ENCODE data around the gene ARSB. TPM values are rescaled to one million over a fixed set of nuclear protein-coding genes. Genes with fewer than 3 reads are reported as not detected.

Gene ARSB
- total RNA-seq, 1 experiment from 2014 or later = 21.4 TPM

GRCh38 chr5:78979909-78980308, 5.2 kb downstream of the ARSB start:
- H3K9me3 Mint-ChIP-seq (ENCODE audit: low read depth, unreplicated experiment) = peaks cover 5% of the 10 kb centered on the region
- intact Hi-C loops (cut with micrococcal nuclease; ENCODE audit: unreplicated experiment) = loop anchor here (5.0 kb wide), 1 partner anchor 42 kb away; no protein-coding TSS in a partner anchor
- no peak overlapping the region for H3K4me3 Mint-ChIP-seq (ENCODE audit: low read depth, unreplicated experiment)
- TF ChIP-seq, protein P1, sequence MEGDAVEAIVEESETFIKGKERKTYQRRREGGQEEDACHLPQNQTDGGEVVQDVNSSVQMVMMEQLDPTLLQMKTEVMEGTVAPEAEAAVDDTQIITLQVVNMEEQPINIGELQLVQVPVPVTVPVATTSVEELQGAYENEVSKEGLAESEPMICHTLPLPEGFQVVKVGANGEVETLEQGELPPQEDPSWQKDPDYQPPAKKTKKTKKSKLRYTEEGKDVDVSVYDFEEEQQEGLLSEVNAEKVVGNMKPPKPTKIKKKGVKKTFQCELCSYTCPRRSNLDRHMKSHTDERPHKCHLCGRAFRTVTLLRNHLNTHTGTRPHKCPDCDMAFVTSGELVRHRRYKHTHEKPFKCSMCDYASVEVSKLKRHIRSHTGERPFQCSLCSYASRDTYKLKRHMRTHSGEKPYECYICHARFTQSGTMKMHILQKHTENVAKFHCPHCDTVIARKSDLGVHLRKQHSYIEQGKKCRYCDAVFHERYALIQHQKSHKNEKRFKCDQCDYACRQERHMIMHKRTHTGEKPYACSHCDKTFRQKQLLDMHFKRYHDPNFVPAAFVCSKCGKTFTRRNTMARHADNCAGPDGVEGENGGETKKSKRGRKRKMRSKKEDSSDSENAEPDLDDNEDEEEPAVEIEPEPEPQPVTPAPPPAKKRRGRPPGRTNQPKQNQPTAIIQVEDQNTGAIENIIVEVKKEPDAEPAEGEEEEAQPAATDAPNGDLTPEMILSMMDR (IDR thresholded peaks at IDR 0.05; ENCODE audit: unreplicated experiment) = no peak
- BruUV-seq (replicated peaks) = no TSS peak
- peaks cover 58% of the 10 kb centered on the region for H3K4me1 Mint-ChIP-seq (ENCODE audit: low read depth, unreplicated experiment)
- peaks cover 23% of the 10 kb centered on the region for H3K36me3 Mint-ChIP-seq (ENCODE audit: insufficient read depth, unreplicated experiment)
- CTCF ChIA-PET = no interaction called here
- H3K27me3 Mint-ChIP-seq (ENCODE audit: unreplicated experiment) = no peaks in the 10 kb centered on the region
- H3K27ac Mint-ChIP-seq (ENCODE audit: unreplicated experiment) = peak overlapping the region; percentile 89
- DNase-seq = peak; percentile 21

GRCh38 chr5:78979117-78979742, 5.9 kb downstream of the ARSB start:
- Mint-ChIP-seq H3K4me1 (ENCODE audit: low read depth, unreplicated experiment) (peaks cover 58% of the 10 kb centered on the region), H3K9me3 (ENCODE audit: low read depth, unreplicated experiment) (peaks cover 5% of the 10 kb centered on the region), H3K27ac (ENCODE audit: unreplicated experiment) (peak overlapping the region; percentile 89), H3K27me3 (ENCODE audit: unreplicated experiment) (no peaks in the 10 kb centered on the region), H3K4me3 (ENCODE audit: low read depth, unreplicated experiment) (no peak overlapping the region), H3K36me3 (ENCODE audit: insufficient read depth, unreplicated experiment) (peaks cover 17% of the 10 kb centered on the region)
- intact Hi-C loops (cut with micrococcal nuclease; ENCODE audit: unreplicated experiment) = no loop called here
- TF ChIP-seq, protein P1 (IDR thresholded peaks at IDR 0.05; ENCODE audit: unreplicated experiment) = no peak
- CTCF ChIA-PET = no interaction called here
- BruUV-seq (replicated peaks) = no TSS peak
- no peak for DNase-seq

DNA sequence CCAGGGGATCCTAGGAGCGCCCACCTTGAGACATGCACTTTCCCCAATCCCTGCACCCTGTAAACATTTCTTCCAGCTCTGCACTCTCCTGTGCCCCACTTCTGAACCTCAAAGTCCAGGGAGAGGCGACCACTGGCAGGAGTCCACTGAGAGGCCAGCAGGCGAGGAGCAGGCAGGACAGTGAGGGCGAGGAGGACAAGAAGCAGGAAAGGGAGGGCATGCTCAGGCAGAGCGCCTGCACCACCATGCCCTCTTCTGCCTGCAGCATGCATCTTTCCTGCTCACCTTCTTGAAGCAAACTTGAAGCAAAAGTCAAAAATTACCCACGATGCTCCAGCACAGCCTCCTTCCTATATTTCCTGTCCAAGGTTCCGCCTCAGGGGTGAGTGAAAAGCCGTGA, 10.1 kb downstream of the ARSB start:
- BruUV-seq (replicated peaks) = no TSS peak
- TF ChIP-seq, protein P1 (IDR thresholded peaks at IDR 0.05; ENCODE audit: unreplicated experiment) = no peak
- Mint-ChIP-seq H3K4me1 (ENCODE audit: low read depth, unreplicated experiment) (peaks cover 32% of the 10 kb centered on the region), H3K4me3 (ENCODE audit: low read depth, unreplicated experiment) (no peak overlapping the region), H3K27ac (ENCODE audit: unreplicated experiment) (no peak overlapping the region), H3K27me3 (ENCODE audit: unreplicated experiment) (no peaks in the 10 kb centered on the region), H3K36me3 (ENCODE audit: insufficient read depth, unreplicated experiment) (peaks cover 7% of the 10 kb centered on the region), H3K9me3 (ENCODE audit: low read depth, unreplicated experiment) (peaks cover 5% of the 10 kb centered on the region)
- CTCF ChIA-PET = interaction anchor here (0.6 kb wide), 1 partner anchor 70 kb away, joined by 4 read pairs; no protein-coding TSS in a partner anchor
- DNase-seq = no peak
- intact Hi-C loops (cut with micrococcal nuclease; ENCODE audit: unreplicated experiment) = no loop called here

DNA sequence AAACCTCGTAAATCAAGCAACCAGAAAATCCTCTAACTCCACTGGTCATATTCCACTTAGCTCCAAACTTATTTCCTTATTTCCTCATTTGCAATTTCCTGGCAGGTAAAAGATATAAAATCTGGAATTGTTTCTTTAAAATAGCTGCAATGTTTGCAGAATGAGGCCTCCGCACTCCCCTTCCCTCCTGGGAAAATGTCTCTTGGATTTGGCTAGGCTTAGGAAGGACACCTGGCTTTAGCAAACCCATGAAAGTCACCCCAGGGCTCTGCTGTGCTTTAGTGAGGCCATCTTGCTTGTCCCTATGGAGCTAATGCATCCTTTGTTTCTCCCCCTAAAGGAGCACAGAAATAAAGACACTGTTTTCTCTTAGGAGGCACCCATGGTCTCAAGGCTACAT, 10.5 kb downstream of the ARSB start:
- no peak overlapping the region for H3K27ac Mint-ChIP-seq (ENCODE audit: unreplicated experiment)
- TF ChIP-seq, protein P1 (IDR thresholded peaks at IDR 0.05; ENCODE audit: unreplicated experiment) = no peak
- peaks cover 3% of the 10 kb centered on the region for H3K36me3 Mint-ChIP-seq (ENCODE audit: insufficient read depth, unreplicated experiment)
- peaks cover 28% of the 10 kb centered on the region for H3K4me1 Mint-ChIP-seq (ENCODE audit: low read depth, unreplicated experiment)
- H3K4me3 Mint-ChIP-seq (ENCODE audit: low read depth, unreplicated experiment) = no peak overlapping the region
- no peaks in the 10 kb centered on the region for H3K27me3 Mint-ChIP-seq (ENCODE audit: unreplicated experiment)
- CTCF ChIA-PET = no interaction called here
- H3K9me3 Mint-ChIP-seq (ENCODE audit: low read depth, unreplicated experiment) = peaks cover 2% of the 10 kb centered on the region
- DNase-seq = no peak
- intact Hi-C loops (cut with micrococcal nuclease; ENCODE audit: unreplicated experiment) = no loop called here
- no TSS peak for BruUV-seq (replicated peaks)

Measured in Calu3 (cell line).